GM12872 (cell line): Measurements from ENCODE around the gene NR1H2.

Source experiments
- CTCF ChIP-seq: IDR thresholded peaks from 3 replicates; pipeline ENCODE4 v1.5.1; 2011; ENCODE audit warnings: low read depth, mild to moderate bottlenecking, low read length, moderate library complexity; ENCODE audit not compliant: insufficient read depth

NR1H2 gene

GRCh38 chr19:50376166-50377050 is at the start of gene NR1H2:
NR1H2 (plus strand) TSS chr19:50376457; CDS start chr19:50377606, 1,149 bp downstream.
- no peak for TF ChIP-seq CTCF

DNA sequence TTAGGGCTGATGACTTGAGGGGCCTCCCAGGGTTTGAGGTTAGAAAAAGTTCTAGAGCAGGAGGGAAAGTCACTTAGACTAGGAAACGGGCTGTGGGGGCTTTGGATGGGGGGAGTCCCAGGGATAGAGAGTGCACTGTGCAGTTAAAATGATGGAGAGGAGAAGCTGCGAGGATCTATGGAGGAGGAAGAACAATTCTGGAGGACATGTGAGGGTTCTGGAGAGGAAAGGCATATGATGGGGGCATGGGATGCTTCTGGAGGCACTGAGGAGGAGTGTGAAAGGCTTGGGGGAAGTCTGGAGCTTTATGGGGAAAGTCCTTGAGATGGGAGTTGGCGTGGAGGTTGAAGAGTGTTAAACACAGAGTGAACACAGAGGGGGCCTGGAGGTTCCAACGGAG is 49.2 kb upstream of the NR1H2 start:
- TF ChIP-seq CTCF = no peak

GRCh38 chr19:50327461-50328223 is 48.6 kb upstream of the NR1H2 start:
- no peak for TF ChIP-seq CTCF

DNA sequence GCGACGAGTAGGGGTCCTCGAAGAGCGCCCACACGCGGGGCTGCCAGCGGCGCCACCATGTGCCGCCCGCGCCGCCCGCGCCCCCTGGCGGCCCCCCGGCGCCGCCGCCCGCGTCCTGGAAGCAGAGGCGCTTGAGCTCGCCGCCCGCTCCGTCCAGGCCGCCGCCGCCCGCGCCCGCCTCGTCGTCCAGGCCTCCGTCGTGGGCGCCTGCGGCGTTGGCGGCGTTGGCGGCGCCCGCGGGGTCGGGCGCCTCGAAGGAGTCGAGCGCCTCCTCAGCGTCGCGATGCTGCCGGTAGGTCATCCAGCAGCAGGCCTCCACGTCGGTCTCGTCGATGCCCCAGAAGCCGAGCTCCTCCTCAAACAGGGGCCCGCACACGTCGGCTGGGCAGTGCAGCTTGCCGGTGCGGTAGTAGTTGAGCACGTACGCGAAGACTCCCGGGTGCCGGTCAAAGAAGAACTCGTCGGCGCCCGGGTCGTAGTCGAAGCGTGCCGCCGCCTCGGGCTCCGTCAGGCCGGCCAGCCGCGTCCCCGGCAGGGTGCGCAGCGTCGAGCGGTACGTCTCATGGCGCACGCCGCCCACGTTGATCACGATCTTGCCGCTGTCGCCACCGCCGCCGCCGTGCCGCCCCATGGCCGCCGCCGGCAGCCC is 47.9 kb upstream of the NR1H2 start:
- TF ChIP-seq CTCF = no peak

DNA sequence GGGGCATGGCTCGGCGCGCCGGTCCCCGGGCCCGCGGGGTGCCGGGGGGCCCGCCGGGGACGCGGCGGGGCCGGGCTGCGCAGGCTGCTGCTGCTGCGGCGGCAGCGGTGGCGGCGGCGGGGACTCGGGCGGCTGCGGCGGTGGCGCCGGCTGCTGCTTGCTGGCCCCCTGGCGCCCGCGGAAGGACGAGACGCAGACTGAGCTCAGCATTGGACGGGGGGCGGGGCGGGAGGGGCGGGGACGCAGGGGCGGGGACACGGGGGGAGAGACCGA is 47.4 kb upstream of the NR1H2 start:
- TF ChIP-seq CTCF = no peak

GRCh38 chr19:50329146-50329925 is 46.9 kb upstream of the NR1H2 start, which contains the start of gene KCNC3:
KCNC3 (minus strand) TSS chr19:50329377; CDS start chr19:50329082, 295 bp downstream.
- TF ChIP-seq CTCF = no peak
